Measurements from ENCODE around the gene HIC1. TPM values are rescaled to one million over a fixed set of nuclear protein-coding genes. Genes with fewer than 3 reads are reported as not detected.

The HIC1 gene
- total RNA-seq, 1 donor from 2014 or later: 8.8 TPM

DNA sequence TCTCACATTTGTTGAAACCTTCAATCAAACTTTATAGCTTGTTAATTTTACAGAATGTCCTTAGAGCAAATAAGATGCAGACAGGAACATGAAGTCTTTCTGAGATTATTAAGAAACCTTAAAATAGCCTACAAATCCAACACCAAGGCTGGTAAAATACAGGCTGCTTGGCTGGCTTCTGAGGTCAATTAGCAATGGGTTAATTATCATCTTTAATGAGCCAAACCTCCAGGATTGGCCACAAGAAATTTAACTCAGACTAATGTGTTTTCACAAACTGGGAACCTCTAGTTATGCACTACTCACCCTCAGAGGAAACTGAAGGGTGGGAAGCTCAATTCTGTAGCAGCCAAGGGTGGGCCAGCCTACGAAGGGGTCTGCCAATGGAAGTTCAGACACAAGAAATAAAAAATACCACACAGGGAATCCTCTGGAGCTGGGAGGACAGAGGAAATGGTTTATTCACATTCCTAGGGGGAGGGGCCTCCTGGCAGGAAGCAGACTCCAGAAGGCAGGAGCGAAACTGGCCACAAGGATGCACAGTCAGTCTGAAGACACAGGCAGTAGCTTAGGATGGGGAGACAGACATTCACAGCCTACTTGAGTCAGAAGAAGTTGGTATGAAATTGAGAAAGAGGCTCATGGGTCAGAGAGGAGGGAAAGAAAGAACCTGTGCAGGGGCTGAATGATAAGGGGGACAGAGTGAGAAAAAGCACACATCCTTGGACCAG is 36.1 kb downstream of the HIC1 start:
- H3K9me3 Mint-ChIP-seq (ENCODE audit: low read depth): no peaks in the 10 kb centered on the region
- TF ChIP-seq, protein P1, sequence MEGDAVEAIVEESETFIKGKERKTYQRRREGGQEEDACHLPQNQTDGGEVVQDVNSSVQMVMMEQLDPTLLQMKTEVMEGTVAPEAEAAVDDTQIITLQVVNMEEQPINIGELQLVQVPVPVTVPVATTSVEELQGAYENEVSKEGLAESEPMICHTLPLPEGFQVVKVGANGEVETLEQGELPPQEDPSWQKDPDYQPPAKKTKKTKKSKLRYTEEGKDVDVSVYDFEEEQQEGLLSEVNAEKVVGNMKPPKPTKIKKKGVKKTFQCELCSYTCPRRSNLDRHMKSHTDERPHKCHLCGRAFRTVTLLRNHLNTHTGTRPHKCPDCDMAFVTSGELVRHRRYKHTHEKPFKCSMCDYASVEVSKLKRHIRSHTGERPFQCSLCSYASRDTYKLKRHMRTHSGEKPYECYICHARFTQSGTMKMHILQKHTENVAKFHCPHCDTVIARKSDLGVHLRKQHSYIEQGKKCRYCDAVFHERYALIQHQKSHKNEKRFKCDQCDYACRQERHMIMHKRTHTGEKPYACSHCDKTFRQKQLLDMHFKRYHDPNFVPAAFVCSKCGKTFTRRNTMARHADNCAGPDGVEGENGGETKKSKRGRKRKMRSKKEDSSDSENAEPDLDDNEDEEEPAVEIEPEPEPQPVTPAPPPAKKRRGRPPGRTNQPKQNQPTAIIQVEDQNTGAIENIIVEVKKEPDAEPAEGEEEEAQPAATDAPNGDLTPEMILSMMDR (IDR thresholded peaks at IDR 0.05): peak; percentile 76
- H3K36me3 Mint-ChIP-seq (ENCODE audit: low read depth): peaks cover 3% of the 10 kb centered on the region
- no peak for DNase-seq (ENCODE audit: low spot score)
- peak overlapping the region; percentile 70 for H3K27ac Mint-ChIP-seq (ENCODE audit: unreplicated experiment)
- H3K27me3 Mint-ChIP-seq (ENCODE audit: low read depth): no peaks in the 10 kb centered on the region
- H3K4me3 Mint-ChIP-seq (ENCODE audit: unreplicated experiment): no peak overlapping the region
- peaks cover 55% of the 10 kb centered on the region for H3K4me1 Mint-ChIP-seq (ENCODE audit: low read depth)

DNA sequence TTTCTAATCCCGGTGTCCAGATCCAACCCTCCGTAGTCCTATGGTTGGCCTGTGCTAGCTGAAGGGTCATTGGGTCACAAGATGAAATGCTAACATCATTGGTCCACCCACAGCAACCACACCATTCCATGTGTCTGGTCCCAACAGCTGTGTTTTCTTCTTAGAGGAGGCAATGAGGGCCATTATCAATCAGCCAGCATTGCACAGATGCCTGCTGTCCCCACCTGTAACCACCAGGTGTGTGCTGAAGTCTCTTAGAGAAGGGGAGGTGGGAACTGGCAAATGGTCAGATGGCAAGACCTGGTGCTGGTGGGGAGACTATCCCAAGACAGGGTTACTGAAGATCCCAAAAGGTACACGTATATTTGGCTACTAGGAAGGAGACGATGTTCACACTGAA is 37.4 kb downstream of the HIC1 start:
- no peak overlapping the region for H3K4me3 Mint-ChIP-seq (ENCODE audit: unreplicated experiment)
- H3K27ac Mint-ChIP-seq (ENCODE audit: unreplicated experiment): peak overlapping the region; percentile 45
- DNase-seq (ENCODE audit: low spot score): no peak
- no peaks in the 10 kb centered on the region for H3K27me3 Mint-ChIP-seq (ENCODE audit: low read depth)
- TF ChIP-seq, protein P1 (IDR thresholded peaks at IDR 0.05): no peak
- H3K9me3 Mint-ChIP-seq (ENCODE audit: low read depth): no peaks in the 10 kb centered on the region
- peaks cover 53% of the 10 kb centered on the region for H3K4me1 Mint-ChIP-seq (ENCODE audit: low read depth)
- H3K36me3 Mint-ChIP-seq (ENCODE audit: low read depth): peaks cover 1% of the 10 kb centered on the region

DNA sequence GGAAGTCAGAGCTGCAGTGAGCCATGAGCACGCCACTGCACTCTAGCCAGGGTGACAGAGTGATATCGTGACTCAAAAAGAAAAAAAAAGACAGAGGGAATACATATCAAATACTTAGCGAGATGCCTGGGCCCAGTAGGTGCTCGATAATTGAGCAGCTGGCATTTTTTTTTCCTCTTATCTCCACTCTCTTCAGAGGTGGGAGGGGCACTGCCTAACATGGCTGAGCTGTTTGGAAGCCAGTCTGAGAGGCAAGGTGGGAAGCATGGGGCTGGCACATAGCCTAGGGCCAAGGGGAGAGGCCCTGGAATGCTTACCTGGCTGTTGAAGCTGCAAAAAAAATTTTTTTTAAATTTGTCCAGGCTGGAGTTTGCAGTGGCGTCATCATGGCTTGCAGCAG is 38.4 kb downstream of the HIC1 start:
- H3K27ac Mint-ChIP-seq (ENCODE audit: unreplicated experiment): peak overlapping the region; percentile 38
- H3K36me3 Mint-ChIP-seq (ENCODE audit: low read depth): peaks cover 1% of the 10 kb centered on the region
- no peak overlapping the region for H3K4me3 Mint-ChIP-seq (ENCODE audit: unreplicated experiment)
- DNase-seq (ENCODE audit: low spot score): no peak
- peaks cover 48% of the 10 kb centered on the region for H3K4me1 Mint-ChIP-seq (ENCODE audit: low read depth)
- H3K9me3 Mint-ChIP-seq (ENCODE audit: low read depth): no peaks in the 10 kb centered on the region
- H3K27me3 Mint-ChIP-seq (ENCODE audit: low read depth): no peaks in the 10 kb centered on the region
- TF ChIP-seq, protein P1 (IDR thresholded peaks at IDR 0.05): no peak

DNA sequence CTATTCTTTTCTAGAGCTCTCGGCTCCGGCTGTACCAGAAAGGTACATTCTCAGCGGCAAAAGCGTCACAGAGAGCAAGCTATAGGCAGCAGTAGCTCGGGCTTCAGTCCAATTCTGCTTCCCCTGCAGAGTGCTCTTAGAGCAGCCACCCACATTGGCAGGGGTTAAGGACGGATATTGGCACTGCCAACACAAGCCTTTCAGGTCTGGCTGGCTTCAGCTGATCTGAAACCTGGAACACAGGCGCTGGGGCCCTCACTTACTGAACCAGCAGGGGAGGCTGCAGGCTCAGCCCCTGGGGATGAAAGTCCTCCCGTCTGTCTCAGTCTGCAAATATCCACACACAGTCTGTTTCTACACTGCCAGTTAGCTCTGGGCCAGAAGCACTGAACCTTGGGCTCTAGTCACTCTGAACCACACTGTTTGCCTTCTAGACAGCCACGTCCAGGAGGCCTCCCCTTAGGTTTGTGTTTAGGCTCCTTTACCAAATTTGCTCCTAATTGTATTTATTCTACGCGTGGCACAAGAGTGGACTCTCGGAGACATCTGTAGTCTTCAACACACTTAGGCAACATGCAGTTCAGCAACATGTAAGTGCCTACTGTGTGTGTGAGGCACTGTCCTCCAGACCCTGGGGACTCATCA is 40.1 kb downstream of the HIC1 start:
- no peaks in the 10 kb centered on the region for H3K27me3 Mint-ChIP-seq (ENCODE audit: low read depth)
- H3K27ac Mint-ChIP-seq (ENCODE audit: unreplicated experiment): peak overlapping the region; percentile 5
- TF ChIP-seq, protein P1 (IDR thresholded peaks at IDR 0.05): peak; percentile 73
- H3K36me3 Mint-ChIP-seq (ENCODE audit: low read depth): peaks cover 1% of the 10 kb centered on the region
- DNase-seq (ENCODE audit: low spot score): peak; percentile 64
- peaks cover 31% of the 10 kb centered on the region for H3K4me1 Mint-ChIP-seq (ENCODE audit: low read depth)
- no peaks in the 10 kb centered on the region for H3K9me3 Mint-ChIP-seq (ENCODE audit: low read depth)
- H3K4me3 Mint-ChIP-seq (ENCODE audit: unreplicated experiment): no peak overlapping the region

DNA sequence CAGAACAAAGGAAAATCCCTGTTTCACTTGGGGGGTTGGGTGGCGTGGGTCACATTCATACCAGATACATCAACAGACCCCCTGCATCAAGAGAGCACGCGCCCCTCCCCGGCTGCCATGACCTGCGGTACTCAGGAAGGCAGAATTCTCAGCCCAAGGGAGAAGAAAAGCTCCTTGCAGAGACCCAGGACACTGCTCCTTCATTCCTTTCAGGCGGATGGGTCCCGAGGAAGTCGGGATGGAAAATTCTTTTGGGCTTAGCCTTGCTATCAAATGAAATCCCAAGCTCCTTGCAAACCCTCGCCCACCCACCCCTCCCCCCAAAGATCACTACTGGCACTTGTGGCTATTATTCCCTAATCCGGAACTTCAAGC is 40.6 kb downstream of the HIC1 start:
- Mint-ChIP-seq H3K4me1 (ENCODE audit: low read depth) (peaks cover 26% of the 10 kb centered on the region), H3K27me3 (ENCODE audit: low read depth) (no peaks in the 10 kb centered on the region), H3K9me3 (ENCODE audit: low read depth) (no peaks in the 10 kb centered on the region), H3K27ac (ENCODE audit: unreplicated experiment) (peak overlapping the region; percentile 5), H3K4me3 (ENCODE audit: unreplicated experiment) (no peak overlapping the region), H3K36me3 (ENCODE audit: low read depth) (peaks cover 1% of the 10 kb centered on the region)
- TF ChIP-seq, protein P1 (IDR thresholded peaks at IDR 0.05): no peak
- peak; percentile 36 for DNase-seq (ENCODE audit: low spot score)

Measured in chondrocyte (in vitro differentiated cells).